Pancreas (tissue), 10 donors: ENCODE results near the gene USP3. TPM values are rescaled to one million over a fixed set of nuclear protein-coding genes. Genes with fewer than 3 reads are reported as not detected.

Experiments used
- ATAC-seq, 4 donors: fragments of 200-7000 bp; cut with Tn5 transposase; one replicate each; pipeline versions ENCODE4 v1.8.0 to v1.9.1; 2020; ENCODE audit warnings: mild to moderate bottlenecking in 4 of 4, moderate library complexity in 4 of 4
- DNase-seq, 6 donors: peaks; one replicate each; pipeline ENCODE4 v3.0.0-alpha.2; 2020
- FAIRE-seq: peaks from 2 replicates; lab custom pipeline; 2012; peaks lifted over from hg19 to GRCh38; lab: Jason Lieb, UNC
- H3K27ac ChIP-seq, 4 donors: fragments of 200-600 bp; sonication (generic); 1 replicate in 3 of 4; 2 replicates in 1 of 4; pipeline versions ENCODE4 v1.5.0 to v1.8.0; 2020
- H3K27me3 ChIP-seq, 4 donors: fragments of 200-600 bp; one replicate each; pipeline ENCODE4 v1.8.0; 2021
- H3K36me3 ChIP-seq, 3 donors: fragments of 200-600 bp; sonication (generic) in 1 of 3; one replicate each; pipeline versions ENCODE4 v1.5.0 to v1.8.0; 2020 to 2021
- H3K4me1 ChIP-seq, 3 donors: fragments of 200-600 bp; one replicate each; pipeline ENCODE4 v1.8.0; 2021
- H3K4me3 ChIP-seq, 4 donors: fragments of 200-600 bp; sonication (generic) in 2 of 4; one replicate each; pipeline versions ENCODE4 v1.5.0 to v1.8.0; 2020 to 2021
- H3K9me3 ChIP-seq, 4 donors: fragments of 200-600 bp; one replicate each; pipeline ENCODE4 v1.8.0; 2021
- CTCF ChIP-seq, 4 donors: fragments of 200-600 bp; sonication (generic) in 3 of 4; IDR thresholded peaks; one replicate each; pipeline versions ENCODE4 v1.5.0 to v1.8.0; 2021; ENCODE audit warnings: antibody characterized with exemption in 4 of 4
- WGBS, 2 donors: extraction: QIAGEN DNeasy Blood & Tissue Kit; methylation state at CpG; one replicate each; pipeline ENCODE4 v1.1.7; 2013; 5-methylcytosine and 5-hydroxymethylcytosine counted together
- intact Hi-C, 3 donors: fragments of 100-400 bp; cut with DNase I; formaldehyde crosslinking; loops; one replicate each; pipeline versions ENCODE4 v1.11.1 to v1.14.2; 2022
- polyA plus RNA-seq, 2 donors: library from polyadenylated mRNA; stranded (reverse); fragments of 200-250 nt; gene quantifications; one replicate each; pipeline ENCODE4 v1.2.3, GENCODE V29; 2013
- total RNA-seq, 6 donors: library from RNA; stranded (reverse); fragmentation: NEBNext Ultra II Directional in 4 of 6; extraction: Animal tissue kit (Norgen Biotek cat#: 25700) in 4 of 6; gene quantifications; one replicate each; pipeline versions ENCODE4 v1.2.1 to v1.2.4, GENCODE V29; 2021 to 2023
- donor health status: healthy with polysubstance abuse.
- donor health status: DM: no; HTN: no; CAD: no; lungs with moderate emphysema.
- donor health status: DM: no; HTN: no; CAD: no.
- donor health status: control.
- donor health status: control.
- donor health status: Bipolar disorder and iron deficiency.
- donor health status: DM: yes; HTN: yes; CAD: no.
- donor health status: DM: no; HTN: no; CAD: no.
- donor health status: DM: no; HTN: no; CAD: no.
- donor health status: DM: yes; HTN: yes; CAD: no.

Gene USP3
- total and polyA plus RNA-seq, 8 donors, result 28.5 to 50.8 (median 41.2) TPM

GRCh38 chr15:63499175-63499549 lies 5.2 kb upstream of the USP3 start:
- H3K36me3 ChIP-seq, result no peaks in the 10 kb centered on the region
- peaks cover 21 to 48% (median 33%) of the 10 kb centered on the region in 3 donors for H3K4me1 ChIP-seq
- intact Hi-C loops, result loop anchor here in 1 of 3 donors (10.0 kb wide), 1 partner anchor 96 kb away; the partner anchor contains the start of gene FBXL22
- WGBS, 2 donors, result 91 to 93% methylated on average over 6 of the region's 6 CpGs
- no peak overlapping the region for H3K4me3 ChIP-seq
- DNase-seq (no peak), FAIRE-seq (no peak), ATAC-seq (no peak)
- H3K27me3 ChIP-seq, result no peaks in the 10 kb centered on the region
- no peaks in the 10 kb centered on the region for H3K9me3 ChIP-seq
- TF ChIP-seq CTCF (IDR thresholded peaks at IDR 0.05), result no peak
- no peak overlapping the region for H3K27ac ChIP-seq

DNA sequence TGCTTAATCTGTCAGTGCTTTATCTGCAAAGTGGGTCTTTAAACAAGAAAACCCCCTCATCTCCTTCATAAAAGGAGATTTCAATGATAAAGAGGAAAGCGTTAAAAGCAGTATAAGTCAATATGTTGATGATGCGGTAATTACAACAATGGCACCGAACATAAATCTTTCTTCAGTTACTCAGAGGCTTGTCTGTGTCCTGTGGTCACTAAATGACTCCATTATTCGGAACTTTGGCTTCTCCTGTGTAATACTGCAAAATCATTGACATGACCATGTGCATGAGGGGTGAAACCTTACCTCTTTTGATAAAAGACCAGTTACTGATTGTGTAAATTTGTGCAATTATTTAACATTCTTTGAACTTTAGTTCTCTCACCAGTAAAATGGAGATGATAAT lies 4.8 kb upstream of the USP3 start:
- Histone ChIP-seq H3K27me3 (no peaks in the 10 kb centered on the region), H3K4me1 (peaks cover 21 to 48% (median 33%) of the 10 kb centered on the region in 3 donors), H3K9me3 (no peaks in the 10 kb centered on the region), H3K4me3 (no peak overlapping the region), H3K36me3 (no peaks in the 10 kb centered on the region), H3K27ac (no peak overlapping the region)
- DNase-seq (no peak), FAIRE-seq (no peak), ATAC-seq (no peak)
- TF ChIP-seq CTCF (IDR thresholded peaks at IDR 0.05), result no peak
- intact Hi-C loops, result loop anchor here in 1 of 3 donors (10.0 kb wide), 1 partner anchor 95 kb away; the partner anchor contains the start of gene FBXL22
- 69 to 75% methylated on average over 4 of the region's 4 CpGs for WGBS, 2 donors

GRCh38 chr15:63500265-63501250 lies 3.8 kb upstream of the USP3 start:
- Histone ChIP-seq H3K36me3 (no peaks in the 10 kb centered on the region), H3K4me1 (peaks cover 21 to 48% (median 33%) of the 10 kb centered on the region in 3 donors), H3K27me3 (no peaks in the 10 kb centered on the region), H3K9me3 (no peaks in the 10 kb centered on the region), H3K4me3 (peak overlapping the region in 2 of 4 donors; percentile 13 to 21), H3K27ac (peak overlapping the region; percentile 96 to 100 (median 99))
- intact Hi-C loops, result no loop called here
- ATAC-seq (peak; percentile 2 to 32 (median 11)), FAIRE-seq (no peak), DNase-seq (peak in 4 of 6 donors; percentile 54 to 67 (median 62))
- TF ChIP-seq CTCF (IDR thresholded peaks at IDR 0.05), result no peak
- WGBS, 2 donors, result 29 to 31% methylated on average over 8 of the region's 8 CpGs

- no peaks in the 10 kb centered on the region for H3K36me3 ChIP-seq
- intact Hi-C loops, result no loop called here
- FAIRE-seq, result no peak
- TF ChIP-seq CTCF (IDR thresholded peaks at IDR 0.05), result no peak
- WGBS, 2 donors, result 5 to 6% methylated on average over 21 of the region's 21 CpGs
- peak in 2 of 4 donors; percentile 15 to 20 for ATAC-seq
- H3K4me3 ChIP-seq, result peak overlapping the region in 2 of 4 donors; percentile 13 to 21
- no peaks in the 10 kb centered on the region for H3K9me3 ChIP-seq
- H3K27ac ChIP-seq, result peak overlapping the region; percentile 96 to 100 (median 99)
- peak; percentile 72 to 83 (median 80) for DNase-seq
- H3K27me3 ChIP-seq, result no peaks in the 10 kb centered on the region
- peaks cover 27 to 49% (median 39%) of the 10 kb centered on the region in 3 donors for H3K4me1 ChIP-seq
These were observed 2.9 kb upstream of the USP3 start for GRCh38 chr15:63501256-63502089.
